Liver (tissue), 3 donors: ENCODE measurements around the gene RABAC1.

Source experiments
- CTCF ChIP-seq: fragments of 150-350 bp; IDR thresholded peaks from 2 replicates; pipeline ENCODE4 v1.5.1; 2017; ENCODE audit warnings: improper control_type of control experiment, low read depth, low read length; ENCODE audit not compliant: missing input control
- EGR1 ChIP-seq, 2 donors: IDR thresholded peaks; 2 replicates each; pipeline ENCODE4 v1.6.1; 2016 to 2018; ENCODE audit warnings: antibody characterized with exemption in 2 of 2, low read depth in 2 of 2
- GABPA ChIP-seq, 2 donors: IDR thresholded peaks in 1 of 2; conservative IDR thresholded peaks in 1 of 2; 2 replicates each; pipeline ENCODE4 v1.6.1; 2016; ENCODE audit warnings: antibody characterized with exemption in 2 of 2, mild to moderate bottlenecking in 1 of 2, moderate library complexity in 1 of 2
- HNF4A ChIP-seq, 2 donors: conservative IDR thresholded peaks; 2 replicates each; pipeline ENCODE4 v1.6.1; 2016; ENCODE audit warnings: antibody characterized with exemption in 2 of 2, mild to moderate bottlenecking in 2 of 2
- JUND ChIP-seq, 2 donors: IDR thresholded peaks; 2 replicates each; pipeline ENCODE4 v1.6.1; 2016; ENCODE audit warnings: antibody characterized with exemption in 2 of 2
- MAX ChIP-seq: IDR thresholded peaks from 2 replicates; pipeline ENCODE4 v1.6.1; 2016; ENCODE audit warnings: antibody characterized with exemption
- RAD21 ChIP-seq, 2 donors: IDR thresholded peaks; 2 replicates each; pipeline ENCODE4 v1.6.1; 2016; ENCODE audit warnings: antibody characterized with exemption in 2 of 2, mild to moderate bottlenecking in 2 of 2
- RXRA ChIP-seq, 2 donors: IDR thresholded peaks; 2 replicates each; pipeline ENCODE4 v1.6.1; 2017 to 2018; ENCODE audit warnings: antibody characterized with exemption in 2 of 2, mild to moderate bottlenecking in 1 of 2
- SP1 ChIP-seq: IDR thresholded peaks from 2 replicates; pipeline ENCODE4 v1.6.1; 2018; ENCODE audit warnings: antibody characterized with exemption, mild to moderate bottlenecking
- TAF1 ChIP-seq: conservative IDR thresholded peaks from 2 replicates; pipeline ENCODE4 v1.6.1; 2016; ENCODE audit warnings: antibody characterized with exemption, mild to moderate bottlenecking
- YY1 ChIP-seq: IDR thresholded peaks from 2 replicates; pipeline ENCODE4 v1.6.1; 2016; ENCODE audit warnings: antibody characterized with exemption, mild to moderate bottlenecking
- ZBTB33 ChIP-seq: IDR thresholded peaks from 2 replicates; pipeline ENCODE4 v1.6.1; 2016; ENCODE audit warnings: antibody characterized with exemption
- TF ChIP-seq, protein P1 (sequence below): IDR thresholded peaks from 2 replicates; pipeline ENCODE4 v1.6.1; 2016; ENCODE audit warnings: antibody characterized with exemption, mild to moderate bottlenecking
- TF ChIP-seq, protein P2 (sequence below): IDR thresholded peaks from 2 replicates; pipeline ENCODE4 v1.6.1; 2016; ENCODE audit warnings: antibody characterized with exemption
- donor health status: healthy.
- donor health status: healthy.

DNA sequence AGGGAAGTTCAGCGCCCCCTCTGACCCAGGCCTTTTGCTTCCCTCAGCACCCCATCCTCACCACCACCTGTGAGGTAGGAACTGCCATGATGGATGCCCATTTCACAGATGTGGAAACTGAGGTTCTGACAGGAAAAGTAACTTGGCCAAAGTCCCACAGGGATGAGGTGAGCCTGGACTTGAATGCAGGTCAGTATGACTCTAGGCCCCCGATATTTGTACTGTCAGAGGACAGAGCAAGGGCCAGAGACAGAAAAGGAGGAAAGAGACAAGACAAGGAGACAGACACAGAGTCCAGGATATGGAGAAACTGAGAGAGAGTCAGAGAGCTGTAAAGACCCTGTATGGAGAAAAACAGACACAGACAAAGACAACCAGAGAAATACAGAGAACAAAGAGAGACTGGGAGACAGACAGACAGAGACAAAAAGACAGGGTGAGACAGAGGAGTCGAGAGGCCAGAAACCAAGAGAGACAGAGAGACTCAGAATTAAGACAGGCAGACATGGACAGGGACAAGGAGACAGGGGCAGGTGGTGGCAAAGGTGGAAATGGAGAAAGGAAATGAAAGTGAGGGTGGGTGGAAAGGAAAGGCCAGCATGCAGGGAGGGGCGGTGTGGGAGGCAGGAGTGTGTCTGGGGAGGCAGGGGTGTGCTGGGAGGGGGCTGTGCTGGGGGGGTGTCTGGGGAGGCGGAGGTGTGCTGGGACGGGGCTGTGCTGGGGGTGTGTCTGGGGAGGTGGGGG lies 35.9 kb downstream of the RABAC1 start:
- TF ChIP-seq CTCF, result no peak
- TF ChIP-seq SP1, result no peak
- TF ChIP-seq MAX, result no peak
- TF ChIP-seq RAD21 (IDR thresholded peaks at IDR 0.05), result no peak
- TF ChIP-seq, protein P1, sequence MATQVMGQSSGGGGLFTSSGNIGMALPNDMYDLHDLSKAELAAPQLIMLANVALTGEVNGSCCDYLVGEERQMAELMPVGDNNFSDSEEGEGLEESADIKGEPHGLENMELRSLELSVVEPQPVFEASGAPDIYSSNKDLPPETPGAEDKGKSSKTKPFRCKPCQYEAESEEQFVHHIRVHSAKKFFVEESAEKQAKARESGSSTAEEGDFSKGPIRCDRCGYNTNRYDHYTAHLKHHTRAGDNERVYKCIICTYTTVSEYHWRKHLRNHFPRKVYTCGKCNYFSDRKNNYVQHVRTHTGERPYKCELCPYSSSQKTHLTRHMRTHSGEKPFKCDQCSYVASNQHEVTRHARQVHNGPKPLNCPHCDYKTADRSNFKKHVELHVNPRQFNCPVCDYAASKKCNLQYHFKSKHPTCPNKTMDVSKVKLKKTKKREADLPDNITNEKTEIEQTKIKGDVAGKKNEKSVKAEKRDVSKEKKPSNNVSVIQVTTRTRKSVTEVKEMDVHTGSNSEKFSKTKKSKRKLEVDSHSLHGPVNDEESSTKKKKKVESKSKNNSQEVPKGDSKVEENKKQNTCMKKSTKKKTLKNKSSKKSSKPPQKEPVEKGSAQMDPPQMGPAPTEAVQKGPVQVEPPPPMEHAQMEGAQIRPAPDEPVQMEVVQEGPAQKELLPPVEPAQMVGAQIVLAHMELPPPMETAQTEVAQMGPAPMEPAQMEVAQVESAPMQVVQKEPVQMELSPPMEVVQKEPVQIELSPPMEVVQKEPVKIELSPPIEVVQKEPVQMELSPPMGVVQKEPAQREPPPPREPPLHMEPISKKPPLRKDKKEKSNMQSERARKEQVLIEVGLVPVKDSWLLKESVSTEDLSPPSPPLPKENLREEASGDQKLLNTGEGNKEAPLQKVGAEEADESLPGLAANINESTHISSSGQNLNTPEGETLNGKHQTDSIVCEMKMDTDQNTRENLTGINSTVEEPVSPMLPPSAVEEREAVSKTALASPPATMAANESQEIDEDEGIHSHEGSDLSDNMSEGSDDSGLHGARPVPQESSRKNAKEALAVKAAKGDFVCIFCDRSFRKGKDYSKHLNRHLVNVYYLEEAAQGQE, result no peak
- TF ChIP-seq RXRA (IDR thresholded peaks at IDR 0.05), result no peak
- TF ChIP-seq ZBTB33, result no peak
- TF ChIP-seq TAF1, result no peak
- TF ChIP-seq HNF4A (conservative IDR thresholded peaks at IDR 0.05), result no peak
- TF ChIP-seq EGR1 (IDR thresholded peaks at IDR 0.05; ENCODE audit: low read depth in 2 of 2), result no peak
- no peak for TF ChIP-seq GABPA (IDR thresholded peaks at IDR 0.05 in 1 of 2, conservative IDR thresholded peaks at IDR 0.05 in 1 of 2)
- TF ChIP-seq YY1, result no peak
- TF ChIP-seq, protein P2, sequence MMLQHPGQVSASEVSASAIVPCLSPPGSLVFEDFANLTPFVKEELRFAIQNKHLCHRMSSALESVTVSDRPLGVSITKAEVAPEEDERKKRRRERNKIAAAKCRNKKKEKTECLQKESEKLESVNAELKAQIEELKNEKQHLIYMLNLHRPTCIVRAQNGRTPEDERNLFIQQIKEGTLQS, result no peak
- no peak for TF ChIP-seq JUND (IDR thresholded peaks at IDR 0.05)
